Measurements from ENCODE around the gene PARD3B.

The PARD3B gene

DNA sequence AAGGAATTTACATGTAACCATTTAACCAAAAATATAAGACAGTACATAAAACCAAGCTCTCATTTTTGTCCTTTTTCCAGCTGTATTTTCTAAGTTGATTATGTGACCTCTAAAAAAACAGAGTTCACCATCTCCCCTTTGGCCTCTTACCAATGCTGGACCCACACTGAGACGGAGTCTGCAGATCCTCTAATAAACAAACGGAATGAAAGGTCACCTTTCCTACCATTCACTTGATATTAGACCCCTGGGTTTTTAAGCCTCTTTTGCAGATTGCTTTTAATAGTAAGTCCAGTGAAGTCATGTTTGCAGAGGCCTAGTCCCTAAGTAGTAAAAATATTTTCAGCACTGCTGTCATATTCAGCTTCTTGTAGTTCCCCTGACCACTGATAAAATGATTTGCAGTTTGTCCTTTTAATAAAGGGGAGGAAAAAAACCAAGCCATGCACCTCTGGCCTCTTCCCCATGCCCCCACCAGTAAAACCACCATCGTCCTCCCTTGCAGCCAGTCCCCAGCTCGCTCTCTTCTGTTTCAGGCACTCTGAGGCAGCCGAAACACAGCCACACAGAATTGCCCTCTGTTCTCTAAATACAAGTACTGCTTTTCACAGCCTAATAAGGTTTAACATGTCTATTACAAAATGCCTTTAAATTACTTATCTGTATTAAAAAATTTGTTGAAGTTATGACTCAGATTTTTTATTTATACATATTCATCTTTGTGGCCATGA lies 427.5 kb downstream of the PARD3B start:
- no peak for TF ChIP-seq POLR2A (IDR thresholded peaks at IDR 0.05; ENCODE audit: low read depth, low read length)
- FAIRE-seq (no peak), DNase-seq (ENCODE audit: insufficient read length, low spot score) (no peak)

DNA sequence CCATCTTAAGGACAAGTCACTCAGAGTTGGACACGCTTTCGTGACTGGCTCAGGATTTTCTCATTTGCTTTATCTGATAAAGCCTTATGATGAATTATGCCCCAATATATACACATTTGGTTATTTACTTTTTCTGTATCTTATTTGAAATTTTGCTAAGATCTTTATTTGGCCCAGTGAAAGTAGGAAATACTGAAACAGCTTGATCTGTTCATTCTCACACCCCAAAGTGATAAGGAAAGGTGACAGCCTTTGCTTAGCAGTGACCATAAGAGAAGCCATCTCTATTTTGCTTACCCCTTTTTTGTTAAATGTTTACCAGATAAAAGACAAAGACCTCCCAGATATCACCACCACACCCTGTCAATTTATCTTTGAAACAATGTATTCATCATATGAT lies 428.3 kb downstream of the PARD3B start:
- DNase-seq (ENCODE audit: insufficient read length, low spot score): no peak
- no peak for FAIRE-seq
- TF ChIP-seq POLR2A (IDR thresholded peaks at IDR 0.05; ENCODE audit: low read depth, low read length): no peak

DNA sequence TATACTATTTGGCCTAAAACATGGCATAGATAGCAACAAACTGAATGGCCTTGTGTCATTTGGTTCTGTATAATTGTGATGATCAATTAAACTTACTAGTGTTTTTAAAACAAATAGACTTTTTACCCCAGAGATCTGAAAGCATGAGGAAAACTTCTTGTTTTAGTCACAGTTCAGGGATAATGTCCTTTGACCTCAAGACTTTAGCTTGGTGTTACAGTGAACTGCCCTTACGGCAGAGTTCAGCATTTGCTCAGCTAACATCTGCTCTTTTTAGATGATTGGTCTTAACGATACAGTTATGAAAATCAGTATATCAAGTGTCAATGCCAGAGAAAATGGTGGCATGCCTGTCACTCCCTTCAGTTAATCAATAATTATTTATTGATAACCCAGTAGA lies 429.2 kb downstream of the PARD3B start:
- FAIRE-seq (no peak), DNase-seq (ENCODE audit: insufficient read length, low spot score) (no peak)
- TF ChIP-seq POLR2A (IDR thresholded peaks at IDR 0.05; ENCODE audit: low read depth, low read length): no peak

DNA sequence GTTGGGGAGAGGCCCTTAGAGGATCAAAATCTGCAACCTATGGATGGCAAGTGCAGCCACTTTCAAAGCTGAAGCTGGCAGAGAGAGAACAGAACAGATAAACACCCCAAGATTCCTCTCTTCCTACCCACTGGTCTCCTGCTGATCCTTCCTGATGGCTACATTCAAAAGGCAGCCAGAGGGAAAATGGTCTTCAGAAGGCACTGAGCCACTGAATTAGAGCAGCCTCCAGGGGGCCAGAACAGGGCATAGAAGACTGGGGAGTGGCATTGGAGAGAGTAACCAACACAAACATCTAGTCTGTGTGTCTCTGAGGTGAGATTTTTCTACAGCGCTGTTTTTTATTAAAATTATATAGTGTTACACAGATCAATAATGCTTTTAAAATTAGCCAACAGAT lies 432.6 kb downstream of the PARD3B start:
- FAIRE-seq: no peak
- TF ChIP-seq POLR2A (IDR thresholded peaks at IDR 0.05; ENCODE audit: low read depth, low read length): no peak
- no peak for DNase-seq (ENCODE audit: insufficient read length, low spot score)

DNA sequence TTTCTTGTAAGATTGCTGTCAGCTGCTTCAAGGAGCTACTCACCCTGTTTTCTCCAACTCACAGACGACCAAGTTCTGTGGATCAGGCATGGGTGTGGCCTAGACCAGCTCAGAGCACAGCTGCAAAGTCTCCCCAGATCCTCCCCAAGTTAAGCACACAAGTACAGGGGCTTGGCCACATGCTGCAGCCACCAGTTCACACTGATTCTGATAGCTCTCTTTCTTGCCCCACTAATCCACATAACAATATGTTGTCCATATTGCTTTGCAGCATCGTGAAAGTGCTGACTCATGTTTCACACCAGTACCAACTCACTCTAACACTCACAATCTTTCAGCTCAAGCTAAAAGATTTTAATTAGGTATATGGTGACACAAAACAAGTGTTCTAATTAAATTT lies 437.0 kb downstream of the PARD3B start:
- DNase-seq (ENCODE audit: insufficient read length, low spot score) (no peak), FAIRE-seq (peak; percentile 38)
- TF ChIP-seq POLR2A (IDR thresholded peaks at IDR 0.05; ENCODE audit: low read depth, low read length): no peak

DNA sequence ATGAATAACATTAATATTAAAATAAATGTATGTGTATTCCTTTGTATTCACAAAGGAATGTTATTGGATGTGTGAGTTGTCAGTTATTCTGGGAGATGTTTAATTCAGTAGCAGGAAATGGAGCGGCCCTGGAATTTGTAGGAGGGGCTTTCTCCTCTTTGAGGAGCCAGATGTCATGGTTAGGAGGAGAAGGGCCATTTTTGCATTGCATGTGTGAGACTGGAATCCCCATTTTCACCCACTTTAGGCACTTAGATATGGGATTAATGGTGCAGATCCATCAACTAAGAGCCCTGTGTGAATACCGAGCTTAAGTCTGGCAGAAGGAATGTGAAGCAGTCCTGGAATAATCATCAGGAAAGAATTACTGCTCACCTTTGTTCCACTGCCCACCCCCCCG lies 439.2 kb downstream of the PARD3B start:
- FAIRE-seq (no peak), DNase-seq (ENCODE audit: insufficient read length, low spot score) (no peak)
- no peak for TF ChIP-seq POLR2A (IDR thresholded peaks at IDR 0.05; ENCODE audit: low read depth, low read length)

DNA sequence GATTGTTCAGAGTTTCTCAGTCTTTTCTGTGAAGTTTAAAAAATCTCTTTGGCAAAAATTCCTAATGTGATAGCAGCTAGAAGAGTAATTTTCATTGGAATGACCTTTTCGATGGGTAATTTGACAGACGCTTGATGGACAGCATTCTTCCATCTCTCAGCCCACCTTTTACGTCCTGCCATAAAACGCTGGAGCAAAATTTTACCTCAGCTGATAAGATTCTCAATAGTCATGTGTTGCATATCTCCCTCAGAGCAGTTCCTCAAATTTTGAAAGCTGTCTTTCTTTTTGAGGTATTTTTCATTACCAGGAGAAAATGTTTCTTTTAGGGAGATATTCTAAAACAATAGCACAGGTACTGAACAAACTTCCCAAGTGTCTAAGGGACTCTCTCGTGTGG lies 441.4 kb downstream of the PARD3B start:
- DNase-seq (ENCODE audit: insufficient read length, low spot score) (no peak), FAIRE-seq (no peak)
- no peak for TF ChIP-seq POLR2A (IDR thresholded peaks at IDR 0.05; ENCODE audit: low read depth, low read length)

DNA sequence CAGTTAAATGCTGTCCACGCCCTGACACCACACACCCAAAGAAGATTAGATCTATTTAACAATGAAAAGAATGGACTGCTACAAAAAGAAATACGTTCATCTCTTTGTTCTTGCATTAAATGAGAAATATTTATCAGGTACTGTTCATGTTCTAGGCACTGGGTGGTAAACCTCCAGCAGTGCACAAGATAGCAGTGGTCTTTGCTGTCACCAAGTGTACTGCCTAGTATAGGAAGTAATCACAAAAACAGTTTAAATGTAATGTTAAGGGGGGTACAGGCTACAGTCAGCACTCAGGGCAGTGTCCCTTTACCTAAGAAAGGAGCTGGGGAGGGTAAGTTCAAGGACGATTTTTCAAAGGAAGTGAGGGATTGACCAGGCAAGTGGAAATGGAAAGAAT lies 443.6 kb downstream of the PARD3B start:
- no peak for TF ChIP-seq POLR2A (IDR thresholded peaks at IDR 0.05; ENCODE audit: low read depth, low read length)
- no peak for FAIRE-seq
- no peak for DNase-seq (ENCODE audit: insufficient read length, low spot score)

DNA sequence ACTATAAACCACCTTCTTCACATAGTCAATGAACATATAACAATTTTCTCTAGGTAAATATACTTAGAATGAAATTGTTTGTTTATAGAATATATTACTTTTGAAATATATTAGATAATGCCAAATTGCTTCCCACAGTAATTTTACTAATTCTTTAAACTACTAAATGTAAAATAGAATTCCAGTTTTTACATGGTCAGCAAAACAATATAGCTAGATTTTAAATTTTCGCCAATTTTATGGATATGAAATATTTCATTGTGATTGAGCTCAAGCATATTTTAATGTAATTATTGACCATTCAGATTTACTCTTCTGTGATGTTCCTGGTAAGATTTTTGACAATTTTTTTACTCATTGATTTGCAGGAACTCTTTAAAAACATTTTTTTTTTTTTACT lies 444.6 kb downstream of the PARD3B start:
- no peak for TF ChIP-seq POLR2A (IDR thresholded peaks at IDR 0.05; ENCODE audit: low read depth, low read length)
- no peak for DNase-seq (ENCODE audit: insufficient read length, low spot score)
- no peak for FAIRE-seq

DNA sequence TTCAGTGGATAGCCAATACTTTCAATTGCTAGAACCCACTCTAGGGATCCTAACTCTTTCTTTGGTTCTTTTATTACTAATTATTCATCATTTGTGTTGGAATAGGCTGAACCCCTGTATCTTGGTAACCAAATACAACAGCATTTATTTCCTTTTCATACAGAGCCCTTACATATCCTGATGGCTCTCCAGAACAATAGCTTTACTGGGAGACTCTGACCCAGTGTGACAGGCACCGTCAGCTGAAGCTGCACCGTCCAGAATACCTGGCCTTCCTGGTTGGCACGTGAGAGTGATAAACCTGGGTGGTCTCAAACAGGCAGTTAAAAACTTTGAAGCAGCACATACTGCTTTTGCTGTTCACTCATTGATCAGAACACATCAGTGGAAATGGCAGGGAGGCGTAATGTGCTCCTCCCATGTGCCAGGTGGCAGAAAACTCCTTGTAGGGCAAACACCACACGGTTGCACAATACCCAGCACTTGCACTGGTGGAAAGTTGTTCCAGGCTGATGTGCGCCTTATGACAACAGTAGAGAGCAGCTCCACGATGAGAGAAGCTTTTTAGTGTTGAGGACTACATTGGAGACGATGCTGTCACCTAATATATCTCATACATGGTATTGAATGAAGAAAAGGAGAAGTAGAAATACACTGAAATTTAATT lies 456.2 kb downstream of the PARD3B start:
- DNase-seq (ENCODE audit: insufficient read length, low spot score): no peak
- FAIRE-seq: no peak
- no peak for TF ChIP-seq POLR2A (IDR thresholded peaks at IDR 0.05; ENCODE audit: low read depth, low read length)

DNA sequence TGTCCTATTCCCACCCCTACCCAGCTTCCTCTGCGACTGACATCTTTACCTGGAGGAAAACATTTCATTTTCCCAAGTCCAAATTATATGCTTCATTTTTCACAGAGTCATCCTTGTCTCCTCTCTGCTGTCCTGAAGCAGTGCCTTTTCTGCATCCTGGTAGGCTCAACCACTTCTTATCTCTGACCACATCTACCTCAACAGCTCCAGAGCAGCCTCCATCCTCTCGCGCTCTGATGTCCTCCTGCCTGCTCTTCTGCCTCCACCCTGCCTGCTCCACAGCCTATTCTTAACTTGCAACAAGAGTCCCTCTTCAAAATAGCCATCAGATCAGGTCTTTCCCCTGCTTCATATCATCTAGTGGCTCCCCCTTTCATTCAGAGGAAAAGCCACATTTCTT lies 457.1 kb downstream of the PARD3B start:
- no peak for TF ChIP-seq POLR2A (IDR thresholded peaks at IDR 0.05; ENCODE audit: low read depth, low read length)
- no peak for DNase-seq (ENCODE audit: insufficient read length, low spot score)
- no peak for FAIRE-seq

DNA sequence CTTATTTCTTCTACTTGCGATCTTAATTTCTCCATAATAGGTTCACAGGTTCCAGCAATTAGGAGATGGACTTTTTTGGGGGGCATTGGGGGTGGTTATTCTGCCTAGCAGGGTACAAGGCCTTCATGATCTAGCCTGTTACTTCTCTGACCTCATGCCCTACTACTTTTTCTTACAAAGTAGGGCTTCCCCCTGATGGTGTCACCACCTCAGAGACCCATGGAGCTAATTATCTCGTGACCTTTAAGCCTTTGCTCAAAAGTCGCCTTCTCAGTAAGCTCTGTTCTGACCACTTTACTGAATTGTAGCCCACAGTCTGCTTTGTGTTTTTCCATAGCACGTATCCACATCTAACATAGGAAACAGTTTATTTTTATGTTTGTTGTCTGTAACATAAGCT lies 458.0 kb downstream of the PARD3B start:
- no peak for TF ChIP-seq POLR2A (IDR thresholded peaks at IDR 0.05; ENCODE audit: low read depth, low read length)
- no peak for FAIRE-seq
- DNase-seq (ENCODE audit: insufficient read length, low spot score): no peak

DNA sequence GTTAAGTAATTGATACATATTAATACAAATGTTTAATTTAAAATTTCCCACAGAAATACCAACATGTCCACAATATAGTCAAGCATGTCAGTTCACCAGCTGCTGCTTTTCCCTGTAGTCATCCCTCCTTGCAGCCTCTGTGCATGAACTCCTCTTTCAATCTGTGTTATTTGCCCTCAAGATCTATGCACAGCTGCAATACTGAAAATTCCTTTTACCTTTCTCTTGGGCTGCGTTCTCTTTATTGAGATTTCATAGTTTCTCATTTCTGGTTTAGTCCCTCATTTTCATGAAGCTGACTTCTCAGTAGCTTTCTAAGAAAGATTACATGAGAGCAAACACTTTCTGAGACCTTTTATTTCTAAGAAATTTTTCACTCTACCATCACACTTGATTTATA lies 464.9 kb downstream of the PARD3B start:
- TF ChIP-seq POLR2A (IDR thresholded peaks at IDR 0.05; ENCODE audit: low read depth, low read length): no peak
- no peak for FAIRE-seq

DNA sequence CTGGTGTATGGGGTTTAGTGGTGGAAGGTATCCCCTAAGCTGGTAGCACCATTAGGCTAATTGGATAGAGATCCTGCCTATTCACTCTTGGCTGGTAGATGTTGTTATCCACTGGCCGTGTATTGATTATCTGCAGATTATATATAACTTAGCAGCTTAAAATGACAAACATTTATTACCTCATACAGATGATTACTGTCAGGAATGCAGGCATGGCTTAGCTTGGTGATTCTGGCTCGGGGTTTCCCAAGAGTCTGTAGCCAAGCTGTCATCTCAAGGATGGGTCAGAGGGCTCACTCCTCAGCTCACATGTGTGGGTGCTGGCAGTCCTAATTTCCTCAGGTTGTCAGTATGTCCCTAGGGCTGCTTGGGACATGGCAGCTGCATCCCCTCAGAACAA lies 465.8 kb downstream of the PARD3B start:
- TF ChIP-seq POLR2A (IDR thresholded peaks at IDR 0.05; ENCODE audit: low read depth, low read length): no peak
- DNase-seq (ENCODE audit: insufficient read length, low spot score): no peak
- FAIRE-seq: no peak

More for the DNA sequence above, 464.9 kb downstream of the PARD3B start:
- DNase-seq (ENCODE audit: insufficient read length, low spot score): no peak

DNA sequence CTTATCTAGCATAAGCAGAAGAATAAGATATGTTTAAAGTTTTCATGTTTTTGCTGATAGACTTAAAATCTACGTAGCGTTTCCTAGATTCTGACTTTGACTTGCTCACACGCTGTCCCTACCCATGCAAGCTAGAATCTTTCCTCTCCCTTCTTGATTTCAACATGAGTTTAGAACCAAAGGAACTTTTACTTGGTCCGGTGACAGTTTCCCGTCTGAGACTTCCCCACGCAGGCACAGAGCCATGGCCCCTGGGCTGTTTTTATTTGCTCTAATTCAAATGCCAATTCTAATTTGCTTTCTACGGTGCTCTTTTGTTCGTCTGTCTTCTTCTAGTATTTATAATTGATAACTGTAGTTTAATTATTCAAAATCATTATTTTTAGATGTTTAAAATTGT lies 467.7 kb downstream of the PARD3B start:
- DNase-seq (ENCODE audit: insufficient read length, low spot score): no peak
- no peak for TF ChIP-seq POLR2A (IDR thresholded peaks at IDR 0.05; ENCODE audit: low read depth, low read length)
- FAIRE-seq: no peak
